ENCODE measurements around the gene INAVA. TPM values are rescaled to one million over a fixed set of nuclear protein-coding genes. Genes with fewer than 3 reads are reported as not detected.
A peak's percentile ranks its signal among the peaks of the same experiment; 100 is the strongest.

Gene INAVA
- total and polyA plus RNA-seq, 10 of the 15 experiments (the other 5 are each of a cell fraction or from before 2014, with no cell fraction given): 3.6 to 15.4 (median 9.5) TPM

DNA sequence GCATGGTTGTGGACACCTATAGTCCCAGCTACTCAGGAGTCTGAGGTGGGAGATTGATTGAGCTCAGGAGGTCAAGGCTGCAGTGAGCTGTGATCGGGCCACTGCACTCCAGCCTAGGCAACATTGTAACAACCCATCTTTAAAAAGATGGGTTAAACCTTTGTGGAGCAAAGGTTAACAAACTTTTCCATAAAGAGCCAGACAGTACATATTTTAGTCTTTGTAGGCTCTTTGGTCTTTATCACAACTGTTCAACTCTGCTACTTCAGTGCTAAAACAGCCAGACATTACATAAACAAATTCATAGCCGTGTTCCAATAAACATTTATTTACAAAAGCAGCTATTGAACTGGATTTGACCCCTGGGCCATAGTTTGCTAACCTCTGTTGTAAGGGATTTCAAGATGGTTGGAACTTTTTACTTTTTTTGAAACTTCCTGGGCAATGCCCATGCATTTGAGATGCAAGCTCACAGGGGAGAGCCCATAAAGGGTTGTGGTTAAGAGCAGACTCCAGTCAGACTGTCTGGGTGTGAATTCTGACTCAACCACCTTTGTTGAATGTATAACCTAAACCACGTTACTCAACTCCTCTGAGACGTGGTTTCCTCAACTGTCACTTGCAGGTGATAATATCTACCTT lies 10.8 kb downstream of the INAVA start (continued):
- TF ChIP-seq SKIL (IDR thresholded peaks at IDR 0.05; ENCODE audit: low read depth, poor library complexity, severe bottlenecking) (peak; percentile 99), RUNX3 (IDR thresholded peaks at IDR 0.05; ENCODE audit: low read length) (peak; percentile 92), NBN (IDR thresholded peaks at IDR 0.05) (0 out of 2 replicates have a peak, but pooled peaks have one; percentile 39), CREM (IDR thresholded peaks at IDR 0.05; ENCODE audit: low read depth) (peak; percentile 27; the same call in 1 of the 2 replicates), MTA3 (IDR thresholded peaks at IDR 0.05; ENCODE audit: borderline replicate concordance, low read length) (0 out of 2 replicates have a peak, but pooled peaks have one; percentile 44), MTA2 (IDR thresholded peaks at IDR 0.05; ENCODE audit: low read depth) (peak; percentile 79), KLF5 (IDR thresholded peaks at IDR 0.05; ENCODE audit: partially characterized antibody) (no peak), FOS (IDR thresholded peaks at IDR 0.05; ENCODE audit: borderline replicate concordance, extremely low read depth, insufficient read length) (no peak)
- TF ChIP-seq, protein P1, sequence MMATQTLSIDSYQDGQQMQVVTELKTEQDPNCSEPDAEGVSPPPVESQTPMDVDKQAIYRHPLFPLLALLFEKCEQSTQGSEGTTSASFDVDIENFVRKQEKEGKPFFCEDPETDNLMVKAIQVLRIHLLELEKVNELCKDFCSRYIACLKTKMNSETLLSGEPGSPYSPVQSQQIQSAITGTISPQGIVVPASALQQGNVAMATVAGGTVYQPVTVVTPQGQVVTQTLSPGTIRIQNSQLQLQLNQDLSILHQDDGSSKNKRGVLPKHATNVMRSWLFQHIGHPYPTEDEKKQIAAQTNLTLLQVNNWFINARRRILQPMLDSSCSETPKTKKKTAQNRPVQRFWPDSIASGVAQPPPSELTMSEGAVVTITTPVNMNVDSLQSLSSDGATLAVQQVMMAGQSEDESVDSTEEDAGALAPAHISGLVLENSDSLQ (IDR thresholded peaks at IDR 0.05): peak; percentile 30; the same call in 1 of the 2 replicates

Data from GM12878 (cell line).